ENCODE measurements around the gene SMG7. TPM values are rescaled to one million over a fixed set of nuclear protein-coding genes. Genes with fewer than 3 reads are reported as not detected.

The SMG7 gene
- total and polyA plus RNA-seq, 2 donors (not counting 3 experiments of a cell fraction or from before 2014, with no cell fraction given): 25.4 to 47.1 TPM

DNA sequence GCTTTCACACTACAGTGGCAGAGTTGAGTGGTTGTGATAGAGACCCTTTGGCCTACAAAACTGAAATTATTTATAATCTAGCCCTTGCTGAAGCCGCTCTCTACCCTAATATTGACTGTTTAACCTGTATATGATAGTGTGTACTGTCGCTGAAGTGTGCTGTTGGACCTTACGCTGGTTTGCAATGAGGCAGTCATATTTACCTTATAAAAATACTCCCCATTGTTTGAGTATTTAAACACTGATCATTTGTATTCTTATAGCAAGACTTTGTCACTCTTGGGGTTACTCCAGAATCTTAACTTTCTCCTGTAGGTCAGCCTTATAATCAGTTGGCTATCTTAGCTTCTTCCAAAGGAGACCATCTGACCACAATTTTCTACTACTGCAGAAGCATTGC is 56.3 kb downstream of the SMG7 start:
- no peaks in the 10 kb centered on the region for H3K27me3 ChIP-seq (ENCODE audit: control insufficient read depth in 2 of 2, insufficient read depth in 2 of 2, low read length in 2 of 2)
- CTCF ChIA-PET: no interaction called here
- no peak overlapping the region for H3K9ac ChIP-seq (replicated peaks; ENCODE audit: extremely low read depth, insufficient read depth, low read length)
- no peaks in the 10 kb centered on the region for H3K79me2 ChIP-seq (ENCODE audit: control insufficient read depth, insufficient read depth, low read length)
- H3K4me2 ChIP-seq (ENCODE audit: insufficient read depth, low read length): no peak overlapping the region
- no peaks in the 10 kb centered on the region for H3K9me1 ChIP-seq (replicated peaks; ENCODE audit: control insufficient read depth, extremely low read depth, insufficient read depth, low read length)
- intact Hi-C loops (cut with micrococcal nuclease): no loop called here
- DNase-seq (ENCODE audit: low read depth, low spot score): no peak
- no peak overlapping the region for H3K4me3 ChIP-seq (replicated peaks in 1 of 3; ENCODE audit: insufficient read depth in 1 of 3, low read depth in 1 of 3, low read length in 3 of 3)
- H2AFZ ChIP-seq (ENCODE audit: low read depth, low read length): no peak overlapping the region
- POLR2A ChIA-PET: no interaction called here
- peaks cover 0 to 11% of the 10 kb centered on the region in 2 experiments for H3K36me3 ChIP-seq (ENCODE audit: control insufficient read depth in 2 of 2, extremely low read depth in 1 of 2, insufficient read depth in 2 of 2, low read length in 2 of 2)
- H3K4me1 ChIP-seq (ENCODE audit: control insufficient read depth, extremely low read depth, insufficient read depth, low read length): no peaks in the 10 kb centered on the region
- H4K20me1 ChIP-seq (replicated peaks; ENCODE audit: control insufficient read depth, extremely low read depth, insufficient read depth, low read length): no peaks in the 10 kb centered on the region
- no peak overlapping the region for H3K27ac ChIP-seq (ENCODE audit: insufficient read depth, low read depth, low read length)
- TF ChIP-seq FOS (IDR thresholded peaks at IDR 0.05; ENCODE audit: borderline replicate concordance, insufficient read depth, low read length) (no peak), POLR2A (IDR thresholded peaks at IDR 0.05; ENCODE audit: low read depth, low read length) (no peak), EZH2 (IDR thresholded peaks at IDR 0.05; ENCODE audit: borderline replicate concordance, low read depth, low read length, severe bottlenecking) (no peak), POLR2AphosphoS5 (IDR thresholded peaks at IDR 0.05; ENCODE audit: insufficient read depth, low read depth, low read length) (no peak), JUN (IDR thresholded peaks at IDR 0.05; ENCODE audit: borderline replicate concordance, insufficient read depth, insufficient read length, low read depth) (no peak), MYC (IDR thresholded peaks at IDR 0.05; ENCODE audit: low read depth, low read length) (no peak), GATA2 (IDR thresholded peaks at IDR 0.05; ENCODE audit: insufficient read depth, insufficient read length, low read depth, low read length) (no peak)
- TF ChIP-seq, protein P1, sequence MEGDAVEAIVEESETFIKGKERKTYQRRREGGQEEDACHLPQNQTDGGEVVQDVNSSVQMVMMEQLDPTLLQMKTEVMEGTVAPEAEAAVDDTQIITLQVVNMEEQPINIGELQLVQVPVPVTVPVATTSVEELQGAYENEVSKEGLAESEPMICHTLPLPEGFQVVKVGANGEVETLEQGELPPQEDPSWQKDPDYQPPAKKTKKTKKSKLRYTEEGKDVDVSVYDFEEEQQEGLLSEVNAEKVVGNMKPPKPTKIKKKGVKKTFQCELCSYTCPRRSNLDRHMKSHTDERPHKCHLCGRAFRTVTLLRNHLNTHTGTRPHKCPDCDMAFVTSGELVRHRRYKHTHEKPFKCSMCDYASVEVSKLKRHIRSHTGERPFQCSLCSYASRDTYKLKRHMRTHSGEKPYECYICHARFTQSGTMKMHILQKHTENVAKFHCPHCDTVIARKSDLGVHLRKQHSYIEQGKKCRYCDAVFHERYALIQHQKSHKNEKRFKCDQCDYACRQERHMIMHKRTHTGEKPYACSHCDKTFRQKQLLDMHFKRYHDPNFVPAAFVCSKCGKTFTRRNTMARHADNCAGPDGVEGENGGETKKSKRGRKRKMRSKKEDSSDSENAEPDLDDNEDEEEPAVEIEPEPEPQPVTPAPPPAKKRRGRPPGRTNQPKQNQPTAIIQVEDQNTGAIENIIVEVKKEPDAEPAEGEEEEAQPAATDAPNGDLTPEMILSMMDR (IDR thresholded peaks at IDR 0.05; ENCODE audit: extremely low read depth in 1 of 2, insufficient read depth in 1 of 2, low read depth in 1 of 2, low read length in 2 of 2): no peak
- TF ChIP-seq, protein P2, sequence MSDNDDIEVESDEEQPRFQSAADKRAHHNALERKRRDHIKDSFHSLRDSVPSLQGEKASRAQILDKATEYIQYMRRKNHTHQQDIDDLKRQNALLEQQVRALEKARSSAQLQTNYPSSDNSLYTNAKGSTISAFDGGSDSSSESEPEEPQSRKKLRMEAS (IDR thresholded peaks at IDR 0.05; ENCODE audit: insufficient read depth, insufficient read length): no peak
- H3K9me3 ChIP-seq (replicated peaks; ENCODE audit: control insufficient read depth, insufficient read depth, low read length): no peaks in the 10 kb centered on the region
- no TSS peak for BruUV-seq (replicated peaks)
- no peak for FAIRE-seq
- dilution Hi-C loops (cut with MboI; ENCODE audit: extremely low pct_ligation_motif_present, low sequenced_read_pairs): no loop called here
